GM18502 (cell line): ENCODE measurements around the gene TTC21A.
"Not testable (repeated sequence)": the region's sequence is repeated elsewhere in the genome, so short reads cannot be mapped to it uniquely, and the experiment has no call there.

Experiments
- ATAC-seq: cut with Tn5 transposase; IDR thresholded peaks from one replicate; pipeline ENCODE4 v1.9.1; 2021; ENCODE audit warnings: mild to moderate bottlenecking; ENCODE audit not compliant: unreplicated experiment, poor library complexity

Gene TTC21A

GRCh38 chr3:39107388-39108199, at the start of gene TTC21A, which contains the start of gene GORASP1:
Gene TTC21A, plus strand, starts transcription at chr3:39107680. Its CDS starts 158 bp downstream, at chr3:39107838.
Gene GORASP1, minus strand, starts transcription at chr3:39107627. Its CDS starts 86 bp downstream, at chr3:39107541.
- ATAC-seq: peak; percentile 54

GRCh38 chr3:39061228-39061627, 46.3 kb upstream of the TTC21A start:
- not testable (repeated sequence) for ATAC-seq

- ATAC-seq: no peak
These were observed 45.3 kb upstream of the TTC21A start for GRCh38 chr3:39062180-39062579.

- ATAC-seq: no peak
These were observed 44.3 kb upstream of the TTC21A start for GRCh38 chr3:39063143-39063542.

- no peak for ATAC-seq
These were observed 42.8 kb upstream of the TTC21A start for GRCh38 chr3:39064646-39065045.

GRCh38 chr3:39065197-39065596, 42.3 kb upstream of the TTC21A start:
- peak; percentile 97 for ATAC-seq

GRCh38 chr3:39067286-39067685, 40.2 kb upstream of the TTC21A start:
- ATAC-seq: no peak

- no peak for ATAC-seq
These were observed 38.9 kb upstream of the TTC21A start for GRCh38 chr3:39068556-39068955.

GRCh38 chr3:39075910-39076309, 31.6 kb upstream of the TTC21A start:
- peak; percentile 49 for ATAC-seq

GRCh38 chr3:39079530-39079929, 27.9 kb upstream of the TTC21A start:
- no peak for ATAC-seq

- no peak for ATAC-seq
These were observed 27.5 kb upstream of the TTC21A start for GRCh38 chr3:39080026-39080425.

- ATAC-seq: no peak
These were observed 24.7 kb upstream of the TTC21A start for GRCh38 chr3:39082666-39083313.

- no peak for ATAC-seq
These were observed 21.3 kb upstream of the TTC21A start for GRCh38 chr3:39086144-39086543.

- ATAC-seq: no peak
These were observed 19.0 kb upstream of the TTC21A start for GRCh38 chr3:39088456-39088855.

GRCh38 chr3:39088889-39089288, 18.6 kb upstream of the TTC21A start:
- ATAC-seq: no peak

- ATAC-seq: no peak
These were observed 16.6 kb upstream of the TTC21A start for GRCh38 chr3:39090922-39091321.

- no peak for ATAC-seq
These were observed 12.4 kb upstream of the TTC21A start for GRCh38 chr3:39094851-39095677.

- no peak for ATAC-seq
These were observed 11.7 kb upstream of the TTC21A start for GRCh38 chr3:39095778-39096177.

- no peak for ATAC-seq
These were observed 10.7 kb upstream of the TTC21A start for GRCh38 chr3:39096775-39097174.

GRCh38 chr3:39097716-39098472, 9.6 kb upstream of the TTC21A start:
- ATAC-seq: no peak
